Measurements from ENCODE around the gene ZIC1.

The ZIC1 gene

GRCh38 chr3:147397155-147397874 is 11.8 kb upstream of the ZIC1 start:
- DNase-seq, result no peak

GRCh38 chr3:147397875-147398812 is 11.0 kb upstream of the ZIC1 start:
- no peak for DNase-seq

- no peak for DNase-seq
Measured at GRCh38 chr3:147398813-147399534, 10.2 kb upstream of the ZIC1 start.

GRCh38 chr3:147400111-147400510 is 9.1 kb upstream of the ZIC1 start:
- no peak for DNase-seq

GRCh38 chr3:147400999-147401398 is 8.2 kb upstream of the ZIC1 start:
- DNase-seq, result no peak

- no peak for DNase-seq
Measured at GRCh38 chr3:147401421-147401820, 7.7 kb upstream of the ZIC1 start.

- DNase-seq, result no peak
Measured at GRCh38 chr3:147402159-147402558, 7.0 kb upstream of the ZIC1 start.

- no peak for DNase-seq
Measured at GRCh38 chr3:147403511-147403910, 5.7 kb upstream of the ZIC1 start.

- no peak for DNase-seq
Measured at GRCh38 chr3:147404000-147404799, 5.0 kb upstream of the ZIC1 start.

- no peak for DNase-seq
Measured at GRCh38 chr3:147404800-147405230, 4.3 kb upstream of the ZIC1 start.

GRCh38 chr3:147405231-147406027 is 3.7 kb upstream of the ZIC1 start:
- no peak for DNase-seq

- DNase-seq, result no peak
Measured at GRCh38 chr3:147406028-147406931, 2.9 kb upstream of the ZIC1 start, which contains the start of gene ZIC4. Gene ZIC4, minus strand, starts transcription at chr3:147406543. Its CDS starts 3,746 bp downstream, at chr3:147402797.

- no peak for DNase-seq
Measured at GRCh38 chr3:147407114-147407497, 2.1 kb upstream of the ZIC1 start.

GRCh38 chr3:147407498-147408187 is 1.5 kb upstream of the ZIC1 start:
- no peak for DNase-seq

GRCh38 chr3:147408188-147409100 is 721 bp upstream of the ZIC1 start:
- DNase-seq, result no peak

- no peak for DNase-seq
Measured at GRCh38 chr3:147410116-147410525, 956 bp downstream of the ZIC1 start.

- no peak for DNase-seq
Measured at GRCh38 chr3:147410526-147411237, 1.5 kb downstream of the ZIC1 start.

GRCh38 chr3:147411238-147411814 is 2.2 kb downstream of the ZIC1 start:
- no peak for DNase-seq
